OCI-LY3 (cell line): ENCODE measurements around the gene PAK5.

ENCODE experiments used
- EZH2phosphoT487 ChIP-seq: fragments of 200-600 bp; shearing (Covaris generic); IDR thresholded peaks from 2 replicates; pipeline ENCODE4 v1.6.1; 2018; ENCODE audit warnings: antibody characterized with exemption, mixed run types, low read depth
- TF ChIP-seq, protein P1 (sequence below): fragments of 200-600, 300-600 bp; sonication (generic); IDR thresholded peaks from 2 replicates; pipeline ENCODE4 v1.5.1; 2014; ENCODE audit warnings: antibody characterized with exemption, low read length, low read depth

DNA sequence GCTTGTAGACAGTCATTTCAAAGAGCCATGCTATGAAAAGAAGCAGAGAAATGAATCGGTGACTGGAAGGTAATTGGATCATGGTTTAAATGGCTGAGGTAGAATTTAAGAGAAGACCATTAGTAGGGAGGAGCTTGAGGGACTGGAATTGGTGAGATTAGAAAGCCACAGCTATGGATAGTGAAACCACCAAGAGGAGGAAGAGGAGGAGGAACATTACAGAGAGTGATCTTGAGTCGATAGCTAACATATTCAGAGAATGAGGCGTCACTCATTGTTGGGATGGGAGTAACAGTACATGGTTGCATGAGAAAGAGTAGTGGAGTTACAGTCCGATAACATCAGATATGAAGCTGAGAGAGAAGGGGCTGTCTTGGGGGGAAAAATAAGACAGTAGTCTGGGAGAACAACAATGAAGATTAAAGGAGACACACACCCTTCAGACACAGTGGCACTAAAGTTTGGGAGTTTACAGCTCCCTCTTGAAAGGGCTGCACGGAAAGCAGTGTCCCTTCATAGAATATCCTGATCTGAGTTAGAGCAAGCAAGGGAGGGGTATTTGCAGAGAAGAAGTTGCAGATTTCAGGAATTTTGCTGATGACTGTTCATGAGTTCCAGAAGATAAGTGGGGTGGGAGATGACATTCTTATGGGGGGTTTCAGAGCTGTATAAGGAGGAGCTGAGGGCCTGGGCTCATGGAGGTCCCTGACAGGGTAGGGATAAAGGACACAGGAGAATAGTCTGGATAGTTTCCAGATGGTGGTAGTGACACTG is 339.6 kb downstream of the PAK5 start:
- TF ChIP-seq, protein P1, sequence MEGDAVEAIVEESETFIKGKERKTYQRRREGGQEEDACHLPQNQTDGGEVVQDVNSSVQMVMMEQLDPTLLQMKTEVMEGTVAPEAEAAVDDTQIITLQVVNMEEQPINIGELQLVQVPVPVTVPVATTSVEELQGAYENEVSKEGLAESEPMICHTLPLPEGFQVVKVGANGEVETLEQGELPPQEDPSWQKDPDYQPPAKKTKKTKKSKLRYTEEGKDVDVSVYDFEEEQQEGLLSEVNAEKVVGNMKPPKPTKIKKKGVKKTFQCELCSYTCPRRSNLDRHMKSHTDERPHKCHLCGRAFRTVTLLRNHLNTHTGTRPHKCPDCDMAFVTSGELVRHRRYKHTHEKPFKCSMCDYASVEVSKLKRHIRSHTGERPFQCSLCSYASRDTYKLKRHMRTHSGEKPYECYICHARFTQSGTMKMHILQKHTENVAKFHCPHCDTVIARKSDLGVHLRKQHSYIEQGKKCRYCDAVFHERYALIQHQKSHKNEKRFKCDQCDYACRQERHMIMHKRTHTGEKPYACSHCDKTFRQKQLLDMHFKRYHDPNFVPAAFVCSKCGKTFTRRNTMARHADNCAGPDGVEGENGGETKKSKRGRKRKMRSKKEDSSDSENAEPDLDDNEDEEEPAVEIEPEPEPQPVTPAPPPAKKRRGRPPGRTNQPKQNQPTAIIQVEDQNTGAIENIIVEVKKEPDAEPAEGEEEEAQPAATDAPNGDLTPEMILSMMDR, result no peak
- no peak for TF ChIP-seq EZH2phosphoT487
